HepG2 (cell line): ENCODE data around the gene PIF1. TPM values are rescaled to one million over a fixed set of nuclear protein-coding genes. Genes with fewer than 3 reads are reported as not detected.

Experiments used
- ATAC-seq: fragments of 200-7000 bp; cut with Tn5 transposase; 3 replicates; pipeline ENCODE4 v1.9.1; 2020; ENCODE audit warnings: mild to moderate bottlenecking, moderate library complexity
- BruUV-seq: library from RNA; stranded (reverse); fragments of 400-500 nt; replicated peaks from 2 replicates; lab custom pipeline; 2021; lab: Mats Ljungman, UMichigan
- CTCF ChIA-PET: fragments of 300-600 bp; formaldehyde crosslinking; extraction: SDS; loops from one replicate; lab custom pipeline; 2021; ENCODE audit warnings: low total read pairs, inconsistent platforms, low intra/inter-chr PET ratio; lab: Yijun Ruan, JAX
- POLR2A ChIA-PET: fragments of 350-600 bp; sonication (Branson Sonifier 250); formaldehyde crosslinking; loops from one replicate; lab custom pipeline; 2020; ENCODE audit warnings: antibody characterized with exemption, inconsistent platforms; lab: Yijun Ruan, JAX
- DNase-seq: peaks from one replicate; pipeline ENCODE4 v3.0.0-alpha.2; 2015; ENCODE audit warnings: low spot score
- FAIRE-seq: peaks from 3 replicates; lab custom pipeline; 2011; peaks lifted over from hg19 to GRCh38; lab: Jason Lieb, UNC
- H2AFZ ChIP-seq: one replicate; pipeline ENCODE4 v1.6.1; 2011; ENCODE audit warnings: low read length, inconsistent platforms
- H3K27ac ChIP-seq: fragments of 300-600 bp; 3 replicates; pipeline ENCODE4 v1.8.0; 2011; ENCODE audit warnings: mixed run types, mild to moderate bottlenecking, mixed read lengths, low read length, inconsistent platforms; ENCODE audit not compliant: insufficient read depth; ENCODE audit errors: extremely low read length
- H3K27me3 ChIP-seq, 2 experiments: fragments of 200-600 bp in 1 of 2; 2 replicates in 1 of 2; 3 replicates in 1 of 2; pipeline versions ENCODE4 v1.6.0 to v1.8.0; 2011; ENCODE audit warnings: low read length in 2 of 2, mild to moderate bottlenecking in 2 of 2, moderate library complexity in 2 of 2, inconsistent platforms in 1 of 2; ENCODE audit not compliant: insufficient read depth in 2 of 2, control insufficient read depth in 1 of 2
- H3K36me3 ChIP-seq, 2 experiments: fragments of 200-600 bp in 1 of 2; replicated peaks in 1 of 2; 2 replicates in 1 of 2; 3 replicates in 1 of 2; pipeline versions ENCODE4 v1.5.1 to v1.8.0; 2011; ENCODE audit warnings: low read length in 2 of 2, inconsistent platforms in 1 of 2; ENCODE audit not compliant: insufficient read depth in 2 of 2, control insufficient read depth in 1 of 2
- H3K4me1 ChIP-seq: 2 replicates; pipeline ENCODE4 v1.5.1; 2012; ENCODE audit warnings: low read length, inconsistent platforms; ENCODE audit not compliant: insufficient read depth
- H3K4me2 ChIP-seq: 2 replicates; pipeline ENCODE4 v1.6.0; 2011; ENCODE audit warnings: low read depth, low read length, inconsistent platforms
- H3K4me3 ChIP-seq, 3 experiments: fragments of 200-600 bp in 1 of 3; sonication (generic), shearing (Covaris generic) in 1 of 3; replicated peaks in 1 of 3; 2 replicates each; pipeline ENCODE4 v1.5.1; 2011 to 2016; ENCODE audit warnings: low read length in 3 of 3, inconsistent platforms in 2 of 3, low read depth in 2 of 3, mild to moderate bottlenecking in 2 of 3, control low read depth in 1 of 3, mixed read lengths in 1 of 3; ENCODE audit not compliant: insufficient read depth in 1 of 3
- H3K79me2 ChIP-seq: one replicate; pipeline ENCODE4 v1.6.1; 2011; ENCODE audit warnings: low read length, inconsistent platforms; ENCODE audit not compliant: insufficient read depth
- H3K9ac ChIP-seq: 2 replicates; pipeline ENCODE4 v1.6.0; 2011; ENCODE audit warnings: mild to moderate bottlenecking, low read depth, low read length, inconsistent platforms; ENCODE audit not compliant: insufficient read depth
- H3K9me3 ChIP-seq: 2 replicates; pipeline ENCODE4 v1.5.1; 2012; ENCODE audit warnings: mild to moderate bottlenecking, low read length
- H4K20me1 ChIP-seq: 2 replicates; pipeline ENCODE4 v1.6.0; 2011; ENCODE audit warnings: inconsistent platforms, mild to moderate bottlenecking, low read length, moderate library complexity; ENCODE audit not compliant: insufficient read depth
- ARNT ChIP-seq: fragments of 450-650 bp; IDR thresholded peaks from 2 replicates; pipeline ENCODE4 v1.6.1; 2017
- KDM2A ChIP-seq: sonication (generic); formaldehyde crosslinking; IDR thresholded peaks from 2 replicates; pipeline ENCODE4 v1.4.0; 2020; ENCODE audit warnings: low read depth, missing genetic modification reagents, borderline replicate concordance
- NONO ChIP-seq, 2 experiments: fragments of 450-650 bp in 1 of 2; sonication (generic) in 1 of 2; formaldehyde crosslinking in 1 of 2; IDR thresholded peaks in 1 of 2; conservative IDR thresholded peaks in 1 of 2; 2 replicates each; pipeline versions ENCODE4 v1.6.1 to v1.8.0; 2017 to 2022; ENCODE audit warnings: mild to moderate bottlenecking in 1 of 2, missing genetic modification reagents in 1 of 2, moderate library complexity in 1 of 2
- PHF20 ChIP-seq: sonication (generic); formaldehyde crosslinking; IDR thresholded peaks from 2 replicates; pipeline ENCODE4 v1.5.0; 2020; ENCODE audit warnings: mild to moderate bottlenecking, missing genetic modification reagents
- SP140L ChIP-seq: sonication (generic); formaldehyde crosslinking; IDR thresholded peaks from 2 replicates; pipeline ENCODE4 v1.4.0; 2020; ENCODE audit warnings: missing genetic modification reagents, borderline replicate concordance
- TCF7 ChIP-seq: sonication (generic); IDR thresholded peaks from 2 replicates; pipeline ENCODE4 v1.6.1; 2016; ENCODE audit warnings: antibody characterized with exemption, low read depth
- ZNF3 ChIP-seq: IDR thresholded peaks from 2 replicates; pipeline ENCODE4 v1.7.0; 2017; ENCODE audit warnings: inconsistent platforms
- ZNF317 ChIP-seq: sonication (generic); formaldehyde crosslinking; IDR thresholded peaks from 2 replicates; pipeline ENCODE4 v1.5.0; 2020; ENCODE audit warnings: mild to moderate bottlenecking, missing genetic modification reagents
- ZNF343 ChIP-seq: sonication (generic); formaldehyde crosslinking; IDR thresholded peaks from 2 replicates; pipeline ENCODE4 v1.4.0; 2020; ENCODE audit warnings: mild to moderate bottlenecking, missing genetic modification reagents
- ZNF382 ChIP-seq: sonication (generic); formaldehyde crosslinking; IDR thresholded peaks from 2 replicates; pipeline ENCODE4 v1.5.0; 2020; ENCODE audit warnings: missing genetic modification reagents, mild to moderate bottlenecking, borderline replicate concordance
- ZNF552 ChIP-seq: sonication (generic); formaldehyde crosslinking; IDR thresholded peaks from 2 replicates; pipeline ENCODE4 v1.9.0; 2022; ENCODE audit warnings: missing genetic modification reagents, mild to moderate bottlenecking, borderline replicate concordance
- ZNF816 ChIP-seq: sonication (generic); formaldehyde crosslinking; IDR thresholded peaks from 2 replicates; pipeline ENCODE4 v1.8.0; 2022; ENCODE audit warnings: missing genetic modification reagents, mild to moderate bottlenecking, borderline replicate concordance
- ZNF839 ChIP-seq: sonication (generic); formaldehyde crosslinking; IDR thresholded peaks from 2 replicates; pipeline ENCODE4 v1.4.0; 2020; ENCODE audit warnings: missing genetic modification reagents, mild to moderate bottlenecking, borderline replicate concordance
- WGBS: methylation state at CpG from one replicate; pipeline ENCODE4 v1.1.6; 2017; ENCODE audit warnings: low lambda C conversion rate; 5-methylcytosine and 5-hydroxymethylcytosine counted together
- in situ Hi-C: cut with HindIII; loops from 2 replicates; pipeline ENCODE4 v1.10.0; 2017; ENCODE audit warnings: low pct_unique_long_range_greater_than_20kb; ENCODE audit not compliant: extremely low pct_ligation_motif_present
- intact Hi-C: fragments of 100-400 bp; cut with micrococcal nuclease; formaldehyde crosslinking; loops from one replicate; pipeline ENCODE4 v1.10.0; 2022; ENCODE audit not compliant: unreplicated experiment
- polyA plus RNA-seq, 8 experiments: library from polyadenylated mRNA; depleted of rRNA in 3 of 8; stranded (reverse) in 7 of 8; unstranded in 1 of 8; fragments of >200 nt; fragmentation: Illumina TruSeq in 4 of 8; extraction: Trizol in 4 of 8; gene quantifications; 2 replicates each; pipeline versions ENCODE4 v1.2.1 to v1.2.3, GENCODE V29; 2011 to 2016; ENCODE audit warnings: low read depth in 4 of 8, missing spikeins in 1 of 8, mixed read lengths in 1 of 8; ENCODE audit not compliant: insufficient read depth in 1 of 8
- total RNA-seq, 5 experiments: library from RNA; depleted of rRNA; stranded (reverse); fragments of >200 nt; fragmentation: Illumina TruSeq; extraction: Trizol; gene quantifications; 2 replicates each; pipeline ENCODE4 v1.2.3, GENCODE V29; 2016; ENCODE audit warnings: low read depth in 1 of 5
- TF ChIP-seq, protein P1 (sequence below): sonication (generic); formaldehyde crosslinking; IDR thresholded peaks from 2 replicates; pipeline ENCODE4 v1.5.0; 2020; ENCODE audit warnings: missing genetic modification reagents
- TF ChIP-seq, protein P2 (sequence below): sonication (generic); formaldehyde crosslinking; IDR thresholded peaks from 2 replicates; pipeline ENCODE4 v1.4.0; 2020; ENCODE audit warnings: mild to moderate bottlenecking, missing genetic modification reagents
- TF ChIP-seq, protein P3 (sequence below): sonication (generic); formaldehyde crosslinking; IDR thresholded peaks from 2 replicates; pipeline ENCODE4 v1.4.0; 2020; ENCODE audit warnings: missing genetic modification reagents, borderline replicate concordance

Gene PIF1
- total and polyA plus RNA-seq, 2 of the 13 experiments (the other 11 are each of a cell fraction or from before 2014, with no cell fraction given): 18.5 to 19.7 TPM

DNA sequence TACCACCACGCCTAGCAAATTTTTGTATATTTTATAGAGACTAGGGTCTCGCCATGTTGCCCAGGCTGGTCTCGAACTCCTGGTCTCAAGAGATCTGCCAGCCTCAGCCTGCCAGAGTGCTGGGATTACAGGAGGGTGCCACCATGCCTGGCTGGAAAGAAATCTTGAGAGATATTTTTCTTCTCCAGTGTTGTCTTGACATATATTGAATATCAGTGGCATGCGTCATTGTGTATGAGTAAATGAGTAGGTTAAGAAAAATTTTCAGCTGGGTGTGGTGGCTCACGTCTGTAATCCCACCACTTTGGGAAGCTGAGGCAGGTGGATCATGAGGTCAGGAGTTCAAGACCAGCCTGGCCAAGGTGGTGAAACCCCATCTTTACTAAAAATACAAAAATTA lies 3.5 kb upstream of the PIF1 start:
- no peak for DNase-seq
- H3K36me3 ChIP-seq: no peaks in the 10 kb centered on the region

More for the DNA sequence above, 3.5 kb upstream of the PIF1 start:
- in situ Hi-C loops (no loop called here), intact Hi-C loops (no loop called here)
- no peak for FAIRE-seq
- Histone ChIP-seq H3K27me3 (no peaks in the 10 kb centered on the region; a peak in 1 of 5 replicates), H3K4me2 (no peak overlapping the region), H3K9ac (no peak overlapping the region), H3K4me1 (peaks cover 28% of the 10 kb centered on the region), H2AFZ (no peak overlapping the region), H3K4me3 (no peak overlapping the region), H3K79me2 (peaks cover 15% of the 10 kb centered on the region), H3K9me3 (no peaks in the 10 kb centered on the region), H4K20me1 (no peaks in the 10 kb centered on the region), H3K27ac (no peak overlapping the region)
- TF ChIP-seq, protein P1, sequence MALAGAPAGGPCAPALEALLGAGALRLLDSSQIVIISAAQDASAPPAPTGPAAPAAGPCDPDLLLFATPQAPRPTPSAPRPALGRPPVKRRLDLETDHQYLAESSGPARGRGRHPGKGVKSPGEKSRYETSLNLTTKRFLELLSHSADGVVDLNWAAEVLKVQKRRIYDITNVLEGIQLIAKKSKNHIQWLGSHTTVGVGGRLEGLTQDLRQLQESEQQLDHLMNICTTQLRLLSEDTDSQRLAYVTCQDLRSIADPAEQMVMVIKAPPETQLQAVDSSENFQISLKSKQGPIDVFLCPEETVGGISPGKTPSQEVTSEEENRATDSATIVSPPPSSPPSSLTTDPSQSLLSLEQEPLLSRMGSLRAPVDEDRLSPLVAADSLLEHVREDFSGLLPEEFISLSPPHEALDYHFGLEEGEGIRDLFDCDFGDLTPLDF: no peak
- TF ChIP-seq ARNT (no peak), KDM2A (no peak), TCF7 (no peak), ZNF816 (CRISPR knock-in tag) (no peak), ZNF317 (CRISPR knock-in tag) (no peak), ZNF839 (CRISPR knock-in tag) (no peak), PHF20 (CRISPR knock-in tag) (no peak), ZNF3 (CRISPR knock-in tag) (no peak), ZNF343 (CRISPR knock-in tag) (no peak), ZNF552 (CRISPR knock-in tag) (no peak), NONO (IDR thresholded peaks at IDR 0.05) (no peak), NONO (CRISPR knock-in tag; conservative IDR thresholded peaks at IDR 0.05) (no peak), ZNF382 (no peak), SP140L (CRISPR knock-in tag) (no peak)
- TF ChIP-seq, protein P2, sequence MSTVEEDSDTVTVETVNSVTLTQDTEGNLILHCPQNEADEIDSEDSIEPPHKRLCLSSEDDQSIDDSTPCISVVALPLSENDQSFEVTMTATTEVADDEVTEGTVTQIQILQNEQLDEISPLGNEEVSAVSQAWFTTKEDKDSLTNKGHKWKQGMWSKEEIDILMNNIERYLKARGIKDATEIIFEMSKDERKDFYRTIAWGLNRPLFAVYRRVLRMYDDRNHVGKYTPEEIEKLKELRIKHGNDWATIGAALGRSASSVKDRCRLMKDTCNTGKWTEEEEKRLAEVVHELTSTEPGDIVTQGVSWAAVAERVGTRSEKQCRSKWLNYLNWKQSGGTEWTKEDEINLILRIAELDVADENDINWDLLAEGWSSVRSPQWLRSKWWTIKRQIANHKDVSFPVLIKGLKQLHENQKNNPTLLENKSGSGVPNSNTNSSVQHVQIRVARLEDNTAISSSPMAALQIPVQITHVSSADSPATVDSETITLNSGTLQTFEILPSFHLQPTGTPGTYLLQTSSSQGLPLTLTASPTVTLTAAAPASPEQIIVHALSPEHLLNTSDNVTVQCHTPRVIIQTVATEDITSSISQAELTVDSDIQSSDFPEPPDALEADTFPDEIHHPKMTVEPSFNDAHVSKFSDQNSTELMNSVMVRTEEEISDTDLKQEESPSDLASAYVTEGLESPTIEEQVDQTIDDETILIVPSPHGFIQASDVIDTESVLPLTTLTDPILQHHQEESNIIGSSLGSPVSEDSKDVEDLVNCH: no peak
- TF ChIP-seq, protein P3, sequence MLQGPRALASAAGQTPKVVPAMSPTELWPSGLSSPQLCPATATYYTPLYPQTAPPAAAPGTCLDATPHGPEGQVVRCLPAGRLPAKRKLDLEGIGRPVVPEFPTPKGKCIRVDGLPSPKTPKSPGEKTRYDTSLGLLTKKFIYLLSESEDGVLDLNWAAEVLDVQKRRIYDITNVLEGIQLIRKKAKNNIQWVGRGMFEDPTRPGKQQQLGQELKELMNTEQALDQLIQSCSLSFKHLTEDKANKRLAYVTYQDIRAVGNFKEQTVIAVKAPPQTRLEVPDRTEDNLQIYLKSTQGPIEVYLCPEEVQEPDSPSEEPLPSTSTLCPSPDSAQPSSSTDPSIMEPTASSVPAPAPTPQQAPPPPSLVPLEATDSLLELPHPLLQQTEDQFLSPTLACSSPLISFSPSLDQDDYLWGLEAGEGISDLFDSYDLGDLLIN: no peak
- CTCF ChIA-PET: no interaction called here
- POLR2A ChIA-PET: no interaction called here
- ATAC-seq: no peak
- WGBS: 100% methylated on average over 5 of the region's 5 CpGs
- no TSS peak for BruUV-seq
